DMS79 treated with DMSO at 0.1 percent for 48 hours (cell line): ENCODE results near the gene BBS4.
"Not testable (repeated sequence)": the region's sequence is repeated elsewhere in the genome, so short reads cannot be mapped to it uniquely, and the experiment has no call there.

Experiments used
- DNase-seq: peaks from one replicate; lab custom pipeline; 2025; lab: John Stamatoyannopoulos, UW

Gene BBS4, protein sequence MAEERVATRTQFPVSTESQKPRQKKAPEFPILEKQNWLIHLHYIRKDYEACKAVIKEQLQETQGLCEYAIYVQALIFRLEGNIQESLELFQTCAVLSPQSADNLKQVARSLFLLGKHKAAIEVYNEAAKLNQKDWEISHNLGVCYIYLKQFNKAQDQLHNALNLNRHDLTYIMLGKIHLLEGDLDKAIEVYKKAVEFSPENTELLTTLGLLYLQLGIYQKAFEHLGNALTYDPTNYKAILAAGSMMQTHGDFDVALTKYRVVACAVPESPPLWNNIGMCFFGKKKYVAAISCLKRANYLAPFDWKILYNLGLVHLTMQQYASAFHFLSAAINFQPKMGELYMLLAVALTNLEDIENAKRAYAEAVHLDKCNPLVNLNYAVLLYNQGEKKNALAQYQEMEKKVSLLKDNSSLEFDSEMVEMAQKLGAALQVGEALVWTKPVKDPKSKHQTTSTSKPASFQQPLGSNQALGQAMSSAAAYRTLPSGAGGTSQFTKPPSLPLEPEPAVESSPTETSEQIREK

DNA sequence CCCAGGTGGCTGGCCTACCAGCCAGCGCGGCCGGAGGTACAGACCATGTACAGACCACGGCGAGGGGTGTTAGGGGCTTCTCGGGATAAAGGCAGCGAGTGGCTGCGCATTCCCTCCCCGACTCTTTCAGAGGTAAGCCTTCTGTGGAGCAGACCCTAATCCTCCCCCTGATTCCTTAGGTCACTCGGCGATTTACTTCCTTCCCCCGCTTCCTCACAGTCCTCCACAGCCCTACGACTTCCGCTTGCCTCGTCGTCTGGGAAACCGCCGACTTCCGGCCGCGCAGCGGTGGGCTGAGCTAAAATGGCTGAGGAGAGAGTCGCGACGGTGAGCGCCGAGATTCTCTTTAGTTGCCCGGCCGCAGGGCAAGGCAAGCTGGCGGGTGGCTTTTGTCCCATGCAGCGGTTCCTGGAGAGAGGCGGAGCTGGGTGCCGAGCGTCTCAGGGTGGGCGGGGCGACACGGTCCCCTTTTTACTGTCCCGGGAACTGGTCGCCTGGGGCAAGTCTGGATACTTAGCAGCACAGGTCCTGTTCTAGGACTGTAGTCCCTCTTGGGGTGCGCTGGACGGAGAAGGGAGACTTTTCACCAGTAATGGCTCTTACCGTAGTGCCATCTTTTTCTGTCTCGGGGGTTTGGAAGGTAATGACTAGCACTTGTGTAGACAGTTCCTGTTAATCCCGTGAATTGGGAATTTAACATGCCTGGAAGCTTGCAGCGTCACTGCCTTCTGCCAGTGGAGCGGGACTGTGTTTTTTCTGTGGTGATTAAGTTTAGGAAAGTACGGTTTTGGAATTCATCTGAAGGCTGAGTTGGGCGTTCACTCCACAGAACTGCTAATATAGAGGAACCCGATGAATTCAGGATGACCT, at the start of gene BBS4, which contains the start of gene HIGD2B:
Gene BBS4, plus strand, starts transcription at position 283 of the 870 bp plus-strand sequence. Its CDS starts 21 bp downstream, at position 304.
Gene HIGD2B, minus strand, starts transcription at position 258 of the 870 bp plus-strand sequence. CDS start 9,808 bp downstream, outside the sequence.
- no peak for DNase-seq

DNA sequence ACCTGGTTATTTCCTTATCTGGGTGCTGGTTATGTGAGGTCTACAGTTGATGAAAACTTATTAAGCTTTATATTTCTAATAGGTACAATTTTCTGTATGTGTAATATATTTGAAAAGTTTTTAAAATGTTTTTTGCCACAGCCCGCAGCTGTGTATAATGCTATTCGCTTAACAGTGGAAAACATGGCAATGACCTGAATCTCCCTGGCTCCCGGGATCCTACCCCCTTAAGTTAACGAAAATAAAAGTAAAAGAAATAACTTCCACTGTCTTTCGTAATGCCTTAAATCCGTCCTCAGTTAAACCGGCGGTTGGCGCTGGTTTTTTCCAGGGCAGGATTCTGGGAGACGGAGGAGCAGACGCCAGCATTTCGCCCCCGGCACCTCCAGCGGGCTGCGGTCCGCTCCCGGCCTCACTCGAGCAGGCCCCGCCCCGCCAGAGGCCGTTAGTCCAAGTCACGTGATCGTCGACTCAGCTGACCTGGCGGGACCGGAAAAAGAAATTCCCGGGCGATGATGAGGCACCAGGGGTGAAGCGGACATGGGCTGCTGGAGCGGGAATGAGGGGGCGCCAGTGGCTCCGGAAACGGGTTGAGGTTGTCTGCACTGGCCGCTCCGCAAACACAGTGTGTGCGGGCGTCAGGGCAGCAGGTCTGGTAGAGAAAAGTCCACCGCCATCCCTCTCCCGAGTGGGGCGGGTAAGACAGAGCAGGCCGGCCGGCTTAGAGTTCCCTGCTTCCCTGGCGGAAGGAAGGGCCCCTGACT, 49.3 kb upstream of the BBS4 start:
- not testable (repeated sequence) for DNase-seq

DNA sequence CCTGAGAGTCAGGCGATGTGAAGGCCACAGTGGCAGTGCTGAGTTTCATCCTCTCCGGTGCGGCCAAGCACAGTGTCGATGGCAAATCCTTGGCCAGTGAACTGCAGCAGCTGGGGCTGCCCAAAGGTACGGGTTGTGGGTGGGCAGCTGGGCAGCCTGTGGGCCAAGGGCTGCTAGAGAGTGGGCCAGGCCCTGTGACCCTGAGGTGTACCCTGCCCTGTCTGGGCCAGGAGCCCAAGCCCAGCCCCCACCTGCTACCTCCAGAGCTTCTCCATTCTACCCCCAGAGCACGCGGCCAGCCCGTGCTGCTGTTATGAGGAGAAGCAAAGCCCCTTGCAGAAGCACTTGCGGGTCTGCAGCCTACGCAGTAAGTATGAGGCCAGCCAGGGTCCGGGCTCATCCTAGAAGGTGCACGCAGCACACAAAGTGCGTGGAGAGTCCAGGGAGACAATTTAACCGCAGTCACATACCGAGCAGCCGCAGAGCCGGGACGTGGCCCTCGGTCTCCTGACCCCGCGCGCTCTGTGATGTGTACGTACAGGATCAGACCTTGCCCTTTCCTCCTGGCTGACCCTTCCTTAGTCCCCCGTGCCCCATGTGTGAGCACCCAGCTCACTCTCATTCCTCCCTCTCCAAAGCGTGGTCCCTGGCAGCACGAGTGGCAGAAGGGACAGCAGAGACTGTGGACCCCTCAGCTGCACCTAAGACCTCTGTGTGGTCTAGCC, 46.1 kb upstream of the BBS4 start:
- DNase-seq: not testable (repeated sequence)

DNA sequence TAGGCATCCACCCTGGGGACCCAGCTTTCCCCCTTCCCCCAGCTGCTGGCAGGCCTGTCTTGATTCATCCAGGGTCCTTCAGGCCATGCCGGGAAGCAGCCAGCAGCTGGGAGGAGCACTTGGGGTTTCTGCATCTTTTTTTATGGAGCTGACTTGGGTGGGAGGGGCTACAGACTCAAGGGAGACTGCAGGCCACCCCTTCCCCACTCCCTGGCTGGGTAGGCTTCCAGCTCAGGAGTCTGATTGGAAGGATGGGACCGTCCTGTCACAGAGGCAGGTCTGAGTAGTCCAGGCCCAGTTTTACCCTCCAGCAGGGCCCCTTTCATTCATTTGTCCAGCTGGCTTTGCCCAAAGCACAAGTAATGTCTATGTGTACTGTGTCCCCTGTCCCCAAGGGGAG, 43.7 kb upstream of the BBS4 start:
- not testable (repeated sequence) for DNase-seq

DNA sequence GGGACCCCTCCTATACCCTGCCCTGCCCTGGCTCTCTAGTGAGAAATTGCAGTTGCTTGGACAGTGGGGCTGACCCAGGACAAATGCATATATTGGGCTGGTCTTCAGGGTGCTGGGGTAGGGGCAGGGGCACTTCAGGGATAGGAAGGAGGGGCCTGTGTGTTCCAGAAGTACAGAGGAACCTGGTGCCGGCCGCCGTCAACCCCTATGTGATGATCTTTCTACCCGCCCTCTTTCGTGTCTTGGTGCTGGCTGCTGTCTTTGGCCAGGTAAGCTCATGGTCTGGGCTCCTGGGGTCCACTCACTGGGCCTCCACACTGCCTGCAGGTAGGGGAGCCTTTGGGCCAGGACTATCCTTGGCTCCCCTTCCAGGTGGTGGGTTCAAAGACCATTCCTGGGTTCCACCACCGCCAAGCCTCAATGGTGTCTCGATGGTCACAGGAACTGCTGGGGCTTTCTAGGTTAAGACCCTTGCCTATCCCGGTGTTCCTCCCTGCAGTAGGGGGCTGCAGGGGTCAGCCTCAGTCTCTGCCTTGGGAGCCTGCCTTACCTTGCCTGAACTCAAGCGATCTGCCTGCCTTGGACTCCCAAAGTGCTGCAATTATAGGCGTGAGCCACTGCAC, 37.3 kb upstream of the BBS4 start:
- DNase-seq: not testable (repeated sequence)

DNA sequence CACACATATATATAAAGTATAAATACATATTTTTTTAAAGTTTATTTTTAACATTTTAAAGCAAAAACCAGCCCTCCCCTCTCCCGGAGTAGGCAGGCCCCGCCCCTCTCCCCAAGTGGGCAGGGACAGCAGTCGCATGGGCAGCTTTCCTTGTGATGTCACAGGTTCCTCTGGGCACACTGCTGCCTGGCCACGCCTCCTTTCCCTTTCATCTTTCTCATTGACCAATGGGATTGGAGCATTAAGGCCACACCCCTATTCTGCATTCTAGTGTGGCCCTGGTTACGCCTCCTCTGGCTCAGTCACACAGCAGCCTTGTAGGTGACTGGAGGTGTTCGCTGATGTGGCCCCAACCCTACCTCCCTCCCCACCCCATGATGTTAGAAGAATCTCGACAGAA, 31.6 kb upstream of the BBS4 start, which contains the start of gene GOLGA6B:
Gene GOLGA6B, plus strand, starts transcription at position 301 of the 400 bp plus-strand sequence. Its CDS starts 41 bp downstream, at position 342.
- DNase-seq: not testable (repeated sequence)

DNA sequence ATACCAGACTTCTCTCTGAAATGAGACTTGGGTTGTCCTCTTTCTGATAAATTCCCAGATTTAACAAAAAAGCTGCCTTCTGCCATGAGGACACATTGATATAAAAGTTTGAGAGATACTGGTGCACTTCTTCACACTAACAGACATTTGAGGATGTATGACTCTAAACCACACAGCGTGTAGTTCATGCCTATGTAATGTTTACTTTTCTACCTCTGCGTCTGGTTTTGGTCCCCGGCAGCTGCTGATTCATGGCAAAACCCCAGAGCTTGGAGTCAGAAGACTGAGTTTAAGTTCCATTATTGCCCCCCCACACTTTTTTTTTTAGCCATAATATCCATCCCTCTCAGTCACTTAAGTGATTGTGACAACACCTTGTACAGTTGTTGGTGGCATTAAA, 30.0 kb upstream of the BBS4 start:
- DNase-seq: not testable (repeated sequence)

DNA sequence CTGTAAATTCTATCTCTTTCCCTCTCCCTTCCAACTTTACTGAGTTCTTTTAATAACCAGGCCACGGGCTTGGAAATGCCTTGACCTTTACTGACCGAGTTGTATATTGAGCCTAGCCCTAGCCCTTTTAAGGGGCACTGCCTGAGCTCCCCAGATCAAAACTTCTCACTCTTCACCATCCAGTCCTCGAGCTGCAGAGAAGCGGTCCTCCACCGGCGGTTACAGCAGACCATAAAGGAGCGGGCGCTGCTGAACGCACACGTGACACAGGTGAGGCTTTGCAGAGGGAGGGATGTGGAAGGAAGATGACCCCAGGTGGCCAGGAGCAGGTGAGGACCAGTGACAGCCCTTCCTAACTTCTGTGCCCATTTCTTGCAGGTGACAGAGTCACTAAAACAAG, 24.9 kb upstream of the BBS4 start:
- not testable (repeated sequence) for DNase-seq

DNA sequence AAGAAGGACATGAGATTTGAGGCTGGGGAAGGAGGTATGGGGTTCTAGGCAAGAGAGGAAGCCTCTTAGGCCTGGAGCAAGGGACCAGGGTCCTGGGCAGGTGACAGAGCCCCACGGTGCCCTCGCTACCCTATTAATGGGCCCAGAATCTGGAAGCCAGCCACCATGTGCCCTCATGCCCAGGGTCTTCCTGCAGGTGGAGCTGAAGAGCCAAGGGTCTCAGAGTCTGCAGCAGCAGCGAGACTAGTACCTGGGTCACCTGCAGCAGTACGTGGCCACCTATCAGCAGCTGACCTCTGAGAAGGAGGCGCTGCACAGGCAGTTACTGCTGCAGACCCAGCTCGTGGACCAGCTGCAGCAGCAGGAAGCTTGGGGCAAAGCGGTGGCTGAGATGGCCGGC, 22.1 kb upstream of the BBS4 start:
- DNase-seq: not testable (repeated sequence)

DNA sequence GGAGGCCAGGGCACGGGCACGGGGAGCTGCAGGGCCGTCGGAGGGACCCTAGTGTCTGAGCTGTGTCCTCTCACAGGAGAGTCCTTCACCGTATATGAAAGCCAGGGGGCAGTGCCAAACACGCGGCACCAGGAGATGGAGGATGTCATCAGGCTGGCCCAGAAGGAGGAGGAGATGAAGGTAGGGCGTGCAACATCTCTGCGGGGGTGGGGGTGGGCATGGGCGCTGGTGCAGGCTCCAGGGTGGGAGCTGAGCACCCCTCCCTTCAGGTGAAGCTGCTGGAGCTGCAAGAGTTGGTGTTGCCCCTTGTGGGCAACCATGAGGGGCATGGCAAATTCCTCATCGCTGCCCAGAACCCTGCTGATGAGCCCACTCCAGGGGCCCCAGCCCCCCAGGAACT, 20.3 kb upstream of the BBS4 start:
- not testable (repeated sequence) for DNase-seq

DNA sequence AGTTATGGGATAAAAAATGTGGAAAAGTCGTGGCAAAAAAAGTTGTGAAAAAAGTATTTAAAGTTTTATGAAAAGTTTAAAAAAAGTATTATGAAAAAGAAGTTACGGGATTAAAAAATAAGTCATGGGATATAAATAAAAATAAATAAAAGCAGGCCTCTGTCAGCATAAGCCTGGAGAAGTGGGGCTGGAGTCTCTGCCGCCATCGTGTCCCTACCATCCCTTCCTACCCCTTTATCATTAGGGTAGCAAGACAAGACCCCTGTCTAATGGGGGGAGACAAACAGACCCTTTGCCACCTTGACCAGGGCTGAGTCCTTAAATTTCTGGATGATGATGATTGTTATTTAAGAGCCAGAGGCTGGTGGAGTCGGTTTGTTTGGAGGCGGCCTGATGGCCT, 16.2 kb upstream of the BBS4 start:
- DNase-seq: not testable (repeated sequence)

DNA sequence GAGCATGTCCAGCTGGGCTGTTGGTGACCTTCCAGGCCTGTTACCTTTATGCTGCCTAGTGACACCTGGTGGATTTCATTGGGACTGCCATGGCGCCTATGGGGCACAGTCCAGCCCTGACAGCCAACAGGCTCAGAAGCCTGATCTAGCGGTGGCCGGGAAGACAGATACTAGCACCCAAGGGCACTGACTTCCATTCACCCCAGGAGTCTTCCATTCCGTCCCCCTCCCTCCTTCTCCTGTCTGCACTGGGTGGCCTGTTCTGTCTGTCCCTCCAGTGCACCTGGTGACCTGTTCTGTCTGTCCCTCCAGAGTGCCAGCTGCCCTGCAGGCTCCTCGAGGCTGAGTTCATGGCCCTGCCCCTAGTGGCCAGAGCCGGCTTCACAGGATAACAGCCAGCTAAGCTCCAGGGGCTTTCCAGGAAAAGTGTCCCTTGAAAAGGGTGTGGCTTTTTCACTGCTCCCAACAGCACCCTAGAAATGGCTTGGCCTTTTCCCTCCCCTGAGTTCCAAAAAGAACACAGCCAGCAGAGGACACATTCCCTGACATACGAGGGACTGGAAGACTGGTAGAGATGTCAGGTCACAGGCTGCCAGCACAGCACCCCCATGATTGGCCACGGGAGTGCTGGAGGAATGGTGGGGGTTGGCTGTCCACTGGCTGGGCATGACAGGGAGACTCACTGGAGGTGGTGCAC, 15.2 kb upstream of the BBS4 start:
- DNase-seq: not testable (repeated sequence)

DNA sequence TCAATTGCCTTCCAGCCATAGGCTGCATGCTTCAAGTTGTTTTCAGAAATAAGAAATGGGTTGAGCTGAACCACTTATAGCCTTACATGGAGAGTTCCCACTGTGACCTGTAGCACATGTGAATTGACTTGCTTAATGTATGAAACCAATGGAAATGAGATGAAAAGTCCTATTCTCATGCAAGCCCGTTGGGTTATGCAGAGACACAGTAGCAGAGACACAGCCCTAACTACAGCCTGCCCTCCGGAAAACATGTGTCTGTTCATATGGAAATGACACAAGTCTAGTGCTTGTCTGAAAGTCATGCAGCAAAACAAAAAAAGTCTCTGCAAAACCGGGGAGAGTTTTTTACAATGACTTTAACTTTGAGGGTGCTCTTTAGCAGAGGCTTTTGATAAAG, 14.5 kb upstream of the BBS4 start:
- no peak for DNase-seq

DNA sequence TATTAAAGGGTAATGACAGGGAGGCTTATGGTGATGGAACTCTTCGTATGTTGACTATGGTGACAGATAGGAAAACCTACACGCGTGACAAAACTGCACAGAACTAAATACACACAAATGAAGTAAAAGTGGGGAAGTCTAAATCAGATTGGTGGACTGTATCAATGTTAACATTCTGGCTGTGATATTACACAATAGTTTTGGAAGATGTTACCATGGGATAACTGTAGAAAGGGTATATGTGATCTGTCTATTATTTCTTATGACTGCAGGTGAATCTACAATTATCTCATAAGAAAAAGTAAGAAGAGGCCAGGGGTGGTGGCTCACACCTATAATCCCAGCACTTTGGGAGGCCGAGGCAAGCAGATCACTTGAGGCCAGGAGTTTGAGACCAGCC, 9.2 kb upstream of the BBS4 start:
- no peak for DNase-seq

DNA sequence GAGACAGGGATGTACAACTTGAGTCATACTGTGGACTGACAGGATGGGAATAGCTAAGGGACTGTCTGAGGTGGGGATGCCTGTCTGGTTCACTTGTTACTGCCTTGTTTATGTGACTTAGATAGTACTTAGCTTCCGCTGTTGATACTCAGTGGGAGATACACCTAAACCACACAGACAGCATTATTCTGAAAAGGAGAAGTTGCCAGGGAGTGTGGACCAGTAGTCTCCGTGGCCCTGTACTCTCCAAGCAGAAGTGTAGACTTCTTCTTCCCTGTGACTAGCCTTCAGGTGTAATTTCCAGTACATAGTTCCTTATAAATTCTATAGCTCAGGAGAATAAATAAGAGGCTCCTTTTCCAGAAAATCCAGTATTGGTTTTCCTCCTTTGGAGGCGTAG, 5.1 kb upstream of the BBS4 start:
- no peak for DNase-seq

DNA sequence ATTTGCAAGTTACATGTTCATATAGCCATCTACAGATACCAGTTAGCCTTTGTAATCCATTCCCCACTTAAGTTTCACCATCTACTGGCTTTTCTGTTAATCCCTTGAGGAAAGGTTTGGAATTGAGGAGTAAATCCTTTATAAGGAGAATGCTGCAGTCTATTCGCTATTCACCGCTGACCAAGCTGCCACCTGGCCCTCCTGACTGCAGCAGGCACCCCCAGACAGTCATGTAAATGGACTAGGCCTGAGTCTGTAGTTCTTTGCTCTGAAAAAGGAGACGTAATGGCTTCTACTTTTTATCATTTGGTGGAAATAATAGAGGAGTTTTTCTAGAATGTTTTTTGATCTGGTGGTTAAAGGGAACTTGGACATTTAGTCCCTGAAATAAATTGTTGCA, 3.2 kb upstream of the BBS4 start:
- DNase-seq: no peak

DNA sequence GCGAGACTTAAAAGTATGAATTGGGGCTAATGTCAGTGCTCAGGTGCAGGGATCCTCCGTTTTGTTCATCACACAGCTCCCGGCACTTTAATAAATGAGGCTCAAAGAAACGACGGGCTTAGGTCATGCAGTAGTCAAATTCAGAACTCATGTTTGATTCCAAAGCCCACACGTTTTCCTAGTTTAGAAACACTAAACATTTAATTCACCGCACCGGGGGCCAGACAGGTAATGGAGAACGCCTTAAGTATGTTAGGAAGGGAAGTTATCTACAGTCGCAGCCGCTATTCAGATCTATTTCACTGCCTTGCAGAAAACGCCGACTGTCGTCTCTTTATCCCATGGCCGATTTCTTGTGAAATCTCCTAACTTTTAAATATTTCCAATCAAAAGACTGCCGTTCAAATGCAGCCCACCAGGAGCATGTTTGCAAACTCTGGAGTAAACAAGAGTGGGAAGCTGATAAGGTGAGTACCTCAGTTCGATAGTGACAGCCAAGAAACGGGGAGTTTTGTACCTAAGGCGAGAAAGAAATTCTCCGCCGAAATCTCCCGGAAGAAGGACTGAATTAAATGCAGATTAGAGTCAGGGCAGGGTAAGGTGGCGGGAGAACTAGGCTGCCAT, 594 bp upstream of the BBS4 start:
- DNase-seq: no peak

DNA sequence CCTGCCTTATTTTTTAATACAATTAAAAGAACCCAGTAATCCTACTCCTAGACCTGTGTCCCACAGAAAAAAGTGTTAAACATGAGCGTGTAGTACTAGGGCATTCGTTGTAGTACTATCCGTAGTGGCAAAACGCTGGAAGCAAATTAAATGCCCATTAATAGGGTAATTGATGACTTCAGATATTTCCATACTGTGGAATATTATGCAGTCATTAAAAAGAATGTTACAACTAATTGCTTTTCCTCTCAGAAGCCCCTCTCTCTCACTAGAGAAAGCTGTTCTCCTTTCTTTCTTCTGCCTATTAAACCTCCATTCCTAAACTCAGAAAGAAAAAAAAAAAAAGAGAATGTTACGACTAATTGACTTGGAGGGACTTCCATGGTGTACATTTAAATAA, 2.7 kb downstream of the BBS4 start:
- DNase-seq: no peak

DNA sequence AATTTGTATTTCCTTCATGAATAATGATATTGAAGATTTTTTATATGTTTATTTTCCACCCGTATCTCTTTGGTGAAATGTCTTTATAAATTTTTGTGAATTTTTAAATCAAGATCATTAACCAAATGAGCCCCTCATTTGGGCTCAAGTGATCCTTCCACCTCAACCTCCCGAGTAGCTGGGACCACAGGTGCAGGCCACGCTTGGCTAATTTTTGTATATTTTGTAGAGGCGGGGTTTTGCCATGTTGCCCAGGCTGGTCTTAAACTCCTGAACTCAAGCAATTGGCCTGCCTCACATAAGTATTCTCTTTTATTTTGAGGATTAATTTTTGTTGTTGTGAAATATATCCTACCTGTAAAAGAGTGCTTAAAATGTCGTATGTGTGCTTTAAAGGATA, 4.9 kb downstream of the BBS4 start:
- peak; percentile 21 for DNase-seq
